ENCODE data around the gene GLTP. TPM values are rescaled to one million over a fixed set of nuclear protein-coding genes. Genes with fewer than 3 reads are reported as not detected.

The GLTP gene
- total and polyA plus RNA-seq, 2 of the 13 experiments (the other 11 are each of a cell fraction or from before 2014, with no cell fraction given): 10.7 to 12.9 TPM

DNA sequence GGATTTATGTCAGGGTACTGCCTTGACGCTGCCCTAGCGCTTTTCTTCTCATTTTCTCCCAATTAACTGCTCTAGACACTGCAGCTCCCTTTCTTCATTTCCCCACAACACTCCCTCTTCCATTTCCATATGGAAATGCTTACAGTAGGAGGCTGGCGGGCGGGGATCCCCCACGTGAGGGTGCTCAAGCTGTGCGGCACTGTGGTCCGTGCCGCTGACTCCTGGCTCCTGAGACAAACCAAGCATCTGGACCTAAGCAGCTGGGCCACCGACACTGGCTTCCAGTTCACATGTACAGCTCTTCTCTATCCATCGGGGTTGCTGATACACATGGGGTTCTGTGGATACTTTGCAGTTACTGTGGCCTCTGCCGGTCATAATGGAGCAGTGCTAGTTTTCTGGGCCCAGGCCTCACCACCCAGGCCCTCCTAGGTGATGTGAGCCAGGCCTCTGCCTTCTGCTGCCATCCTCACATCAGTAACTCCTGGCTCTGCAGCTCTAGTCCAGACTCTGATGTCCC lies 40.0 kb upstream of the GLTP start:
- intact Hi-C loops (cut with micrococcal nuclease; ENCODE audit: unreplicated experiment): no loop called here
- H3K4me2 ChIP-seq (ENCODE audit: low read depth, low read length): no peak overlapping the region
- H3K9me3 ChIP-seq (ENCODE audit: low read length): no peaks in the 10 kb centered on the region
- H3K36me3 ChIP-seq (replicated peaks in 1 of 2; ENCODE audit: control insufficient read depth in 1 of 2, insufficient read depth in 2 of 2, low read length in 2 of 2): peaks cover 14 to 36% of the 10 kb centered on the region in 2 experiments
- H3K4me1 ChIP-seq (ENCODE audit: insufficient read depth, low read length): peaks cover 5% of the 10 kb centered on the region
- ChIA-PET CTCF (ENCODE audit: low intra/inter-chr PET ratio, low total read pairs) (no interaction called here), POLR2A (no interaction called here)
- no peak overlapping the region for H3K9ac ChIP-seq (ENCODE audit: insufficient read depth, low read depth, low read length)
- ATAC-seq (no peak), FAIRE-seq (no peak), DNase-seq (ENCODE audit: low spot score) (no peak)
- H3K4me3 ChIP-seq (replicated peaks in 1 of 3; ENCODE audit: insufficient read depth in 1 of 3, low read depth in 2 of 3, low read length in 3 of 3): no peak overlapping the region
- in situ Hi-C loops (cut with HindIII; ENCODE audit: extremely low pct_ligation_motif_present, low pct_unique_long_range_greater_than_20kb): no loop called here
- no TSS peak for BruUV-seq (replicated peaks)
- H3K79me2 ChIP-seq (ENCODE audit: insufficient read depth, low read length): no peaks in the 10 kb centered on the region
- H4K20me1 ChIP-seq (ENCODE audit: insufficient read depth, low read length): no peaks in the 10 kb centered on the region
- H3K27me3 ChIP-seq (ENCODE audit: control insufficient read depth in 1 of 2, insufficient read depth in 2 of 2, low read length in 2 of 2): no peaks in the 10 kb centered on the region
- no peak overlapping the region for H2AFZ ChIP-seq (ENCODE audit: low read length)
- H3K27ac ChIP-seq (ENCODE audit: extremely low read length, insufficient read depth, low read length): no peak overlapping the region
- over 99% methylated on average over 11 of the region's 11 CpGs for WGBS (ENCODE audit: low lambda C conversion rate)
- no peak for TF ChIP-seq PPARG (CRISPR knock-in tag; conservative IDR thresholded peaks at IDR 0.05)

DNA sequence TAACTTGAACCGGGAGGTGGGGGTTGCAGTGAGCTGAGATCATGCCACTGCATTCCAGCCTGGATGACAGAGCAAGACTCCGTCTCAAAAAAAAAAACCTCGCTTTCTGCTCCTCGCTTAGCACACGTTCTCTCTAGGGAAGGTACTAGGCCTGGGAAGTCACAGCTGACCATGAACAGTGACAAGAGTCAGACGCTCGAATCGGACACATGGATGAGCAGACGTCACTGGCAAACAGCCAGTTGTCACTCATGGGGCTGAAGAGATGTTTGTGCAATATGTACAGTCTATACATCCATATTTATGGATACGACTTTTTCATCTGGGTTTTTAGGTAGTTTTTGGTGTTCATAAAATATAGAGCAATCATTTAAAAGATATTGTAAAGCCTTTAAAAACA lies 39.1 kb upstream of the GLTP start:
- POLR2A ChIA-PET: no interaction called here
- CTCF ChIA-PET (ENCODE audit: low intra/inter-chr PET ratio, low total read pairs): no interaction called here
- peaks cover 16 to 45% of the 10 kb centered on the region in 2 experiments for H3K36me3 ChIP-seq (replicated peaks in 1 of 2; ENCODE audit: control insufficient read depth in 1 of 2, insufficient read depth in 2 of 2, low read length in 2 of 2)

More for the DNA sequence above, 39.1 kb upstream of the GLTP start:
- Histone ChIP-seq H3K4me3 (replicated peaks in 1 of 3; ENCODE audit: insufficient read depth in 1 of 3, low read depth in 2 of 3, low read length in 3 of 3) (no peak overlapping the region), H3K9me3 (ENCODE audit: low read length) (no peaks in the 10 kb centered on the region), H3K4me2 (ENCODE audit: low read depth, low read length) (no peak overlapping the region), H4K20me1 (ENCODE audit: insufficient read depth, low read length) (no peaks in the 10 kb centered on the region), H3K9ac (ENCODE audit: insufficient read depth, low read depth, low read length) (no peak overlapping the region), H3K27ac (ENCODE audit: extremely low read length, insufficient read depth, low read length) (no peak overlapping the region), H3K27me3 (ENCODE audit: control insufficient read depth in 1 of 2, insufficient read depth in 2 of 2, low read length in 2 of 2) (no peaks in the 10 kb centered on the region), H3K79me2 (ENCODE audit: insufficient read depth, low read length) (no peaks in the 10 kb centered on the region), H2AFZ (ENCODE audit: low read length) (no peak overlapping the region), H3K4me1 (ENCODE audit: insufficient read depth, low read length) (no peaks in the 10 kb centered on the region)
- BruUV-seq (replicated peaks): no TSS peak
- DNase-seq (ENCODE audit: low spot score) (no peak), FAIRE-seq (no peak), ATAC-seq (no peak)
- WGBS (ENCODE audit: low lambda C conversion rate): 95% methylated on average over 10 of the region's 10 CpGs
- intact Hi-C loops (cut with micrococcal nuclease; ENCODE audit: unreplicated experiment): no loop called here
- in situ Hi-C loops (cut with HindIII; ENCODE audit: extremely low pct_ligation_motif_present, low pct_unique_long_range_greater_than_20kb): no loop called here
- no peak for TF ChIP-seq SIN3B (IDR thresholded peaks at IDR 0.05; ENCODE audit: low read length)
- TF ChIP-seq, protein P1, sequence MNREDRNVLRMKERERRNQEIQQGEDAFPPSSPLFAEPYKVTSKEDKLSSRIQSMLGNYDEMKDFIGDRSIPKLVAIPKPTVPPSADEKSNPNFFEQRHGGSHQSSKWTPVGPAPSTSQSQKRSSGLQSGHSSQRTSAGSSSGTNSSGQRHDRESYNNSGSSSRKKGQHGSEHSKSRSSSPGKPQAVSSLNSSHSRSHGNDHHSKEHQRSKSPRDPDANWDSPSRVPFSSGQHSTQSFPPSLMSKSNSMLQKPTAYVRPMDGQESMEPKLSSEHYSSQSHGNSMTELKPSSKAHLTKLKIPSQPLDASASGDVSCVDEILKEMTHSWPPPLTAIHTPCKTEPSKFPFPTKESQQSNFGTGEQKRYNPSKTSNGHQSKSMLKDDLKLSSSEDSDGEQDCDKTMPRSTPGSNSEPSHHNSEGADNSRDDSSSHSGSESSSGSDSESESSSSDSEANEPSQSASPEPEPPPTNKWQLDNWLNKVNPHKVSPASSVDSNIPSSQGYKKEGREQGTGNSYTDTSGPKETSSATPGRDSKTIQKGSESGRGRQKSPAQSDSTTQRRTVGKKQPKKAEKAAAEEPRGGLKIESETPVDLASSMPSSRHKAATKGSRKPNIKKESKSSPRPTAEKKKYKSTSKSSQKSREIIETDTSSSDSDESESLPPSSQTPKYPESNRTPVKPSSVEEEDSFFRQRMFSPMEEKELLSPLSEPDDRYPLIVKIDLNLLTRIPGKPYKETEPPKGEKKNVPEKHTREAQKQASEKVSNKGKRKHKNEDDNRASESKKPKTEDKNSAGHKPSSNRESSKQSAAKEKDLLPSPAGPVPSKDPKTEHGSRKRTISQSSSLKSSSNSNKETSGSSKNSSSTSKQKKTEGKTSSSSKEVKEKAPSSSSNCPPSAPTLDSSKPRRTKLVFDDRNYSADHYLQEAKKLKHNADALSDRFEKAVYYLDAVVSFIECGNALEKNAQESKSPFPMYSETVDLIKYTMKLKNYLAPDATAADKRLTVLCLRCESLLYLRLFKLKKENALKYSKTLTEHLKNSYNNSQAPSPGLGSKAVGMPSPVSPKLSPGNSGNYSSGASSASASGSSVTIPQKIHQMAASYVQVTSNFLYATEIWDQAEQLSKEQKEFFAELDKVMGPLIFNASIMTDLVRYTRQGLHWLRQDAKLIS (CRISPR knock-in tag; IDR thresholded peaks at IDR 0.05): no peak
